T-helper 17 cell (primary cell): ENCODE data around the gene SEMA6B. TPM values are rescaled to one million over a fixed set of nuclear protein-coding genes. Genes with fewer than 3 reads are reported as not detected.

Experiments
- ATAC-seq: fragments of 150-1000 bp; cut with Tn5 transposase; 2 replicates; pipeline ENCODE4 v1.10.0; 2021; ENCODE audit warnings: mild to moderate bottlenecking, moderate library complexity
- DNase-seq, 3 donors: peaks; one replicate each; pipeline versions ENCODE4 v3.0.0 to v3.0.0-alpha.2; 2020 to 2021
- H3K9me3 ChIP-seq: one replicate; pipeline ENCODE4 v1.7.0; 2013; ENCODE audit warnings: low read length, mild to moderate bottlenecking; ENCODE audit not compliant: control insufficient read depth, poor library complexity, severe bottlenecking
- H3K27ac Mint-ChIP-seq: one replicate; pipeline ENCODE4 v1.8.0; 2022; ENCODE audit warnings: mild to moderate bottlenecking, moderate library complexity, mixed read lengths
- H3K27me3 Mint-ChIP-seq: one replicate; pipeline ENCODE4 v1.8.0; 2022; ENCODE audit warnings: mixed read lengths
- H3K36me3 Mint-ChIP-seq: one replicate; pipeline ENCODE4 v1.8.0; 2022; ENCODE audit warnings: low read depth, mixed read lengths
- H3K4me1 Mint-ChIP-seq: one replicate; pipeline ENCODE4 v1.8.0; 2022; ENCODE audit warnings: mild to moderate bottlenecking, mixed read lengths
- H3K4me3 Mint-ChIP-seq: one replicate; pipeline ENCODE4 v1.8.0; 2022; ENCODE audit warnings: mild to moderate bottlenecking, moderate library complexity, mixed read lengths
- total RNA-seq, 4 donors: library from RNA in 2 of 4; stranded (reverse) in 2 of 4; gene quantifications; one replicate each; pipeline ENCODE4 v1.2.3 and lab custom pipeline; 2022 to 2026

SEMA6B gene, protein sequence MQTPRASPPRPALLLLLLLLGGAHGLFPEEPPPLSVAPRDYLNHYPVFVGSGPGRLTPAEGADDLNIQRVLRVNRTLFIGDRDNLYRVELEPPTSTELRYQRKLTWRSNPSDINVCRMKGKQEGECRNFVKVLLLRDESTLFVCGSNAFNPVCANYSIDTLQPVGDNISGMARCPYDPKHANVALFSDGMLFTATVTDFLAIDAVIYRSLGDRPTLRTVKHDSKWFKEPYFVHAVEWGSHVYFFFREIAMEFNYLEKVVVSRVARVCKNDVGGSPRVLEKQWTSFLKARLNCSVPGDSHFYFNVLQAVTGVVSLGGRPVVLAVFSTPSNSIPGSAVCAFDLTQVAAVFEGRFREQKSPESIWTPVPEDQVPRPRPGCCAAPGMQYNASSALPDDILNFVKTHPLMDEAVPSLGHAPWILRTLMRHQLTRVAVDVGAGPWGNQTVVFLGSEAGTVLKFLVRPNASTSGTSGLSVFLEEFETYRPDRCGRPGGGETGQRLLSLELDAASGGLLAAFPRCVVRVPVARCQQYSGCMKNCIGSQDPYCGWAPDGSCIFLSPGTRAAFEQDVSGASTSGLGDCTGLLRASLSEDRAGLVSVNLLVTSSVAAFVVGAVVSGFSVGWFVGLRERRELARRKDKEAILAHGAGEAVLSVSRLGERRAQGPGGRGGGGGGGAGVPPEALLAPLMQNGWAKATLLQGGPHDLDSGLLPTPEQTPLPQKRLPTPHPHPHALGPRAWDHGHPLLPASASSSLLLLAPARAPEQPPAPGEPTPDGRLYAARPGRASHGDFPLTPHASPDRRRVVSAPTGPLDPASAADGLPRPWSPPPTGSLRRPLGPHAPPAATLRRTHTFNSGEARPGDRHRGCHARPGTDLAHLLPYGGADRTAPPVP
- total RNA-seq (under 1 TPM; 0.20 to 0.52 TPM), total RNA-seq (lab: John Stamatoyannopoulos, UW) (0 to 0.12 reads per million in 2 donors)

GRCh38 chr19:4559569-4559968 is at the start of gene SEMA6B:
TSS of gene SEMA6B (minus strand) at chr19:4559684. CDS start at chr19:4558457, 1,227 bp downstream.
- Mint-ChIP-seq H3K4me3 (no peak within 1 kb of the TSS), H3K36me3 (no peaks in the 10 kb centered on the region), H3K27me3 (peaks cover 4% of the 10 kb centered on the region), H3K4me1 (peaks cover 3% of the 10 kb centered on the region), H3K27ac (peak within 1 kb of the TSS; percentile 41)
- peak; percentile 21 for ATAC-seq
- no peaks in the 10 kb centered on the region for H3K9me3 ChIP-seq
- no peak for DNase-seq

GRCh38 chr19:4606921-4607678 is 47.6 kb upstream of the SEMA6B start:
- no peak for ATAC-seq
- DNase-seq: no peak
- H3K27ac Mint-ChIP-seq: no peak overlapping the region

GRCh38 chr19:4606181-4606580 is 46.7 kb upstream of the SEMA6B start:
- Mint-ChIP-seq H3K27ac (no peak overlapping the region), H3K4me3 (no peak overlapping the region), H3K27me3 (peaks cover 24% of the 10 kb centered on the region), H3K36me3 (peaks cover 8% of the 10 kb centered on the region), H3K4me1 (peaks cover 5% of the 10 kb centered on the region)
- ATAC-seq (no peak), DNase-seq (no peak)
- H3K9me3 ChIP-seq: no peaks in the 10 kb centered on the region

More at GRCh38 chr19:4606921-4607678, 47.6 kb upstream of the SEMA6B start:
- H3K36me3 Mint-ChIP-seq: peaks cover 7% of the 10 kb centered on the region
- H3K4me3 Mint-ChIP-seq: no peak overlapping the region
- peaks cover 5% of the 10 kb centered on the region for H3K4me1 Mint-ChIP-seq
- peaks cover 30% of the 10 kb centered on the region for H3K27me3 Mint-ChIP-seq
- H3K9me3 ChIP-seq: no peaks in the 10 kb centered on the region

DNA sequence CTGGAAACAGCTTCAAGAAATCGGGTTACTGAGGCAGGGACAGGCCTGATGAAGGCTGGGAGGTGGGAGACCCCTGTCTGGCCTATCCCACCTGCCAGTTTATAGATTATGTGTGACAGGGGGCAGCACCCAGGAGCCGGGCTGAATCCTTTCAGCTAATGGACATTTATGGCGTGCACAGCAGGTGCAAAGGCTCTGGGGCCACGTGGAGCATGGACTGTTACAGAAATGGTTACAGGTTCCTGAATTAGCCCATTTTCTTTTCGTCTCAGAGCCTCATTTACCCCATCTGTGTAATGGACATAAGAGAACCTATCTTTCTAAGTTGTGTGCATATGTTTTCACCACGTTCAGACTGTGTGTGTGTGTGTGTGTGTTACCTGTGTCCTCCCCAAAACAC is 45.4 kb upstream of the SEMA6B start:
- no peak for DNase-seq
- Mint-ChIP-seq H3K36me3 (peaks cover 2% of the 10 kb centered on the region), H3K4me1 (no peaks in the 10 kb centered on the region), H3K4me3 (no peak overlapping the region), H3K27me3 (peaks cover 11% of the 10 kb centered on the region), H3K27ac (no peak overlapping the region)
- H3K9me3 ChIP-seq: no peaks in the 10 kb centered on the region
- no peak for ATAC-seq

DNA sequence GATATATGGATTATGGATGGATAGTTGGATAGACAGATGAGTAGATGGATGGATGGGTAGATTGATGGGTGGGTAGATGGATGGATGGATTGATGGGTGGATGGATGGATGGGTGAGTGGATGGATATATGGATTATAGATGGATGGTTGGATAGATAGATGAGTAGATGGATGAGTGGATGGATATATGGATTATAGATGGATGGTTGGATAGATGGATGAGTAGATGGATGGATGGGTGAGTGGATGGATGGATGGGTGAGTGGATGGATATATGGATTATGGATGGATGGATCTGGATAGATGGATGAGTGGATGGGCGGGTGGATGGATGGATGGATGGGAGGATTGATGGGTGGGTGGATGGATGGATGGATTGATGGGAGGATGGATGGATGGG is 43.4 kb upstream of the SEMA6B start:
- Mint-ChIP-seq H3K4me1 (peaks cover 5% of the 10 kb centered on the region), H3K27ac (no peak overlapping the region), H3K27me3 (peaks cover 12% of the 10 kb centered on the region), H3K36me3 (peaks cover 2% of the 10 kb centered on the region), H3K4me3 (no peak overlapping the region)
- ATAC-seq (no peak), DNase-seq (no peak)
- no peaks in the 10 kb centered on the region for H3K9me3 ChIP-seq

- ATAC-seq (no peak), DNase-seq (no peak)
- Mint-ChIP-seq H3K4me3 (no peak overlapping the region), H3K27ac (no peak overlapping the region), H3K27me3 (peaks cover 10% of the 10 kb centered on the region), H3K4me1 (peaks cover 8% of the 10 kb centered on the region), H3K36me3 (peaks cover 3% of the 10 kb centered on the region)
- no peaks in the 10 kb centered on the region for H3K9me3 ChIP-seq
Observed at GRCh38 chr19:4602173-4602788, 42.8 kb upstream of the SEMA6B start.

- H3K27me3 Mint-ChIP-seq: peaks cover 11% of the 10 kb centered on the region
- ATAC-seq: no peak
- H3K36me3 Mint-ChIP-seq: peaks cover 5% of the 10 kb centered on the region
- no peaks in the 10 kb centered on the region for H3K9me3 ChIP-seq
- no peak for DNase-seq
- H3K4me3 Mint-ChIP-seq: no peak overlapping the region
- peaks cover 9% of the 10 kb centered on the region for H3K4me1 Mint-ChIP-seq
- no peak overlapping the region for H3K27ac Mint-ChIP-seq
Observed at GRCh38 chr19:4600893-4601292, 41.4 kb upstream of the SEMA6B start.

DNA sequence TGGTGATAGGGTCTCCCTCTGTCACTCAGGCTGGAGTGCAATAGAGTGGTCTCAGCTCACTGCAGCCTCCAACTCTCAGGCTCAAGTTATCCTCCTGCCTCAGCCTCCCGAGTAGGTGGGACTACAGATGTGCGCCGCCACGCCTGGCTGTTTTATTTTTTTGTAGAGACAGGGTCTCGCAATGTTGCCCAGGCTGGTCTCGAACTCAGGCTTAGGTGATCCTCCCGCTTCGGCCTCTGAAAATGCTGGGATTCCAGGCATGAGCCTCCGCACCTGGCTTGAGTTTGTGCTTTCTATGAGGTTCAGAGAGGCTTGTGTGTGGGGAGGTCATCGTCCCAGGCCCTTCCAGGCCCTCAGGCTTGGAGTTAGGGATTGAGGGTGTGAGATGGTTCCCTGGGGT is 40.6 kb upstream of the SEMA6B start:
- Mint-ChIP-seq H3K4me3 (no peak overlapping the region), H3K27ac (no peak overlapping the region), H3K27me3 (peaks cover 11% of the 10 kb centered on the region), H3K4me1 (peaks cover 9% of the 10 kb centered on the region), H3K36me3 (peaks cover 5% of the 10 kb centered on the region)
- ATAC-seq (no peak), DNase-seq (no peak)
- H3K9me3 ChIP-seq: no peaks in the 10 kb centered on the region

DNA sequence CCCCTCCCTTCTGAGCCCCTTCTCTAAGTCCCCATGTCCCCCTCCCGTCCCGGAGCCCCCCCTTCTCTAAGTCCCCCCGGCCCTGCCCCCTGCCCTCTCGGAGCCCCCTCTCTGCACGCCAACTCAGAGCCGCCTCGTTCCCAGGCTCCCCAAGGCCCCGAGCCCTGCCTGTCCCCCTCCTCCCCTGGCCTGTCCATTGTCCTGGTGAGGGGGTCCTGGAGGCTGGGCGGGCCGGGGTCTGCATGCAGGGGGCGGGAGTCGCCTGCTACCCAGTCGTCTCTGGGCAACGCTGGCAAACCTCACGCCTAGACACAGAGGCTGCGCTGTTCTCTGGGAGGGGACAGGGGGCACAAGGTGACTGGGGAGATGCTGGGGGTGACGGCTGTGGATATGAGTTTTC is 39.2 kb upstream of the SEMA6B start:
- DNase-seq (no peak), ATAC-seq (no peak)
- Mint-ChIP-seq H3K4me1 (peaks cover 9% of the 10 kb centered on the region), H3K4me3 (peak overlapping the region; percentile 77), H3K27me3 (peaks cover 11% of the 10 kb centered on the region), H3K27ac (no peak overlapping the region), H3K36me3 (peaks cover 5% of the 10 kb centered on the region)
- H3K9me3 ChIP-seq: no peaks in the 10 kb centered on the region

GRCh38 chr19:4597975-4598671 is 38.6 kb upstream of the SEMA6B start:
- peaks cover 9% of the 10 kb centered on the region for H3K4me1 Mint-ChIP-seq
- DNase-seq (peak in 2 of 3 donors; percentile 27 to 31), ATAC-seq (peak; percentile 72)
- no peak overlapping the region for H3K27ac Mint-ChIP-seq
- peaks cover 11% of the 10 kb centered on the region for H3K27me3 Mint-ChIP-seq
- H3K9me3 ChIP-seq: no peaks in the 10 kb centered on the region
- H3K4me3 Mint-ChIP-seq: peak overlapping the region; percentile 77
- H3K36me3 Mint-ChIP-seq: peaks cover 5% of the 10 kb centered on the region

GRCh38 chr19:4597278-4597974 is 37.9 kb upstream of the SEMA6B start:
- Mint-ChIP-seq H3K36me3 (peaks cover 5% of the 10 kb centered on the region), H3K4me3 (peak overlapping the region; percentile 70), H3K27me3 (peaks cover 16% of the 10 kb centered on the region), H3K4me1 (peaks cover 9% of the 10 kb centered on the region), H3K27ac (no peak overlapping the region)
- ATAC-seq (peak; percentile 46), DNase-seq (no peak)
- H3K9me3 ChIP-seq: no peaks in the 10 kb centered on the region
